Stimulated activated naive CD8-positive, alpha-beta T cell treated with anti-CD3 and anti-CD28 coated beads, Interleukin-15, Interleukin-2, amounts not matched to agents 100 ng/mL and 50 ng/mL, for 24 hours (primary cell): Measurements from ENCODE around the gene EFHB.
"Not testable (repeated sequence)": the region's sequence is repeated elsewhere in the genome, so short reads cannot be mapped to it uniquely, and the experiment has no call there.

Source experiments
- H3K27ac Mint-ChIP-seq: one replicate; pipeline ENCODE4 v1.8.0; 2021; ENCODE audit warnings: mild to moderate bottlenecking, mixed read lengths
- H3K27me3 Mint-ChIP-seq: one replicate; pipeline ENCODE4 v1.8.0; 2021; ENCODE audit warnings: mixed read lengths
- H3K36me3 Mint-ChIP-seq: one replicate; pipeline ENCODE4 v1.8.0; 2021; ENCODE audit warnings: low read depth, mixed read lengths
- H3K4me1 Mint-ChIP-seq: one replicate; pipeline ENCODE4 v1.8.0; 2021; ENCODE audit warnings: low read depth, mixed read lengths
- H3K4me3 Mint-ChIP-seq: one replicate; pipeline ENCODE4 v1.8.0; 2021; ENCODE audit warnings: mild to moderate bottlenecking, mixed read lengths
- H3K9me3 Mint-ChIP-seq: one replicate; pipeline ENCODE4 v1.8.0; 2021; ENCODE audit warnings: mixed read lengths

The EFHB gene

GRCh38 chr3:19899264-19899663 is 34.8 kb downstream of the EFHB start:
- Mint-ChIP-seq H3K27me3 (no peaks in the 10 kb centered on the region), H3K4me3 (no peak overlapping the region), H3K27ac (no peak overlapping the region), H3K4me1 (no peaks in the 10 kb centered on the region), H3K36me3 (no peaks in the 10 kb centered on the region), H3K9me3 (no peaks in the 10 kb centered on the region)

- Mint-ChIP-seq H3K27me3 (no peaks in the 10 kb centered on the region), H3K36me3 (no peaks in the 10 kb centered on the region), H3K27ac (no peak overlapping the region), H3K4me1 (no peaks in the 10 kb centered on the region), H3K9me3 (no peaks in the 10 kb centered on the region), H3K4me3 (no peak overlapping the region)
These were observed 35.3 kb downstream of the EFHB start for GRCh38 chr3:19898721-19899120.

GRCh38 chr3:19891740-19892139 is 42.3 kb downstream of the EFHB start:
- H3K4me3 Mint-ChIP-seq = no peak overlapping the region
- no peaks in the 10 kb centered on the region for H3K9me3 Mint-ChIP-seq

GRCh38 chr3:19888428-19889152 is 45.4 kb downstream of the EFHB start:
- H3K4me1 Mint-ChIP-seq = no peaks in the 10 kb centered on the region
- no peak overlapping the region for H3K4me3 Mint-ChIP-seq
- H3K9me3 Mint-ChIP-seq = no peaks in the 10 kb centered on the region
- no peak overlapping the region for H3K27ac Mint-ChIP-seq
- H3K27me3 Mint-ChIP-seq = no peaks in the 10 kb centered on the region
- no peaks in the 10 kb centered on the region for H3K36me3 Mint-ChIP-seq

More at GRCh38 chr3:19891740-19892139, 42.3 kb downstream of the EFHB start:
- no peak overlapping the region for H3K27ac Mint-ChIP-seq
- H3K27me3 Mint-ChIP-seq = no peaks in the 10 kb centered on the region
- H3K36me3 Mint-ChIP-seq = no peaks in the 10 kb centered on the region
- no peaks in the 10 kb centered on the region for H3K4me1 Mint-ChIP-seq

- not testable (repeated sequence) for H3K4me3 Mint-ChIP-seq, H3K9me3 Mint-ChIP-seq, H3K4me1 Mint-ChIP-seq, H3K36me3 Mint-ChIP-seq, H3K27me3 Mint-ChIP-seq, H3K27ac Mint-ChIP-seq
These were observed 46.9 kb downstream of the EFHB start for GRCh38 chr3:19887122-19887521.

GRCh38 chr3:19886404-19886803 is 47.6 kb downstream of the EFHB start:
- Mint-ChIP-seq H3K27ac (no peak overlapping the region), H3K27me3 (no peaks in the 10 kb centered on the region), H3K4me3 (no peak overlapping the region), H3K36me3 (no peaks in the 10 kb centered on the region), H3K9me3 (no peaks in the 10 kb centered on the region), H3K4me1 (no peaks in the 10 kb centered on the region)

- Mint-ChIP-seq H3K27ac (peak overlapping the region; percentile 6), H3K4me1 (no peaks in the 10 kb centered on the region), H3K9me3 (no peaks in the 10 kb centered on the region), H3K27me3 (no peaks in the 10 kb centered on the region), H3K36me3 (no peaks in the 10 kb centered on the region), H3K4me3 (no peak overlapping the region)
These were observed 48.5 kb downstream of the EFHB start for GRCh38 chr3:19885468-19885867.

- Mint-ChIP-seq H3K4me3 (no peak overlapping the region), H3K36me3 (no peaks in the 10 kb centered on the region), H3K27me3 (peaks cover 5% of the 10 kb centered on the region), H3K9me3 (no peaks in the 10 kb centered on the region), H3K4me1 (no peaks in the 10 kb centered on the region), H3K27ac (no peak overlapping the region)
These were observed 52.2 kb downstream of the EFHB start for GRCh38 chr3:19881852-19882251.

- Mint-ChIP-seq H3K4me3 (no peak overlapping the region), H3K36me3 (no peaks in the 10 kb centered on the region), H3K27ac (no peak overlapping the region), H3K4me1 (no peaks in the 10 kb centered on the region), H3K27me3 (peaks cover 5% of the 10 kb centered on the region), H3K9me3 (no peaks in the 10 kb centered on the region)
These were observed 53.0 kb downstream of the EFHB start for GRCh38 chr3:19881036-19881435.

GRCh38 chr3:19877656-19878055 is 56.4 kb downstream of the EFHB start:
- Mint-ChIP-seq H3K27me3 (peaks cover 5% of the 10 kb centered on the region), H3K4me1 (no peaks in the 10 kb centered on the region)

GRCh38 chr3:19866751-19867347 is 67.2 kb downstream of the EFHB start:
- Mint-ChIP-seq H3K27ac (no peak overlapping the region), H3K27me3 (peaks cover 8% of the 10 kb centered on the region), H3K4me3 (no peak overlapping the region), H3K9me3 (no peaks in the 10 kb centered on the region), H3K36me3 (no peaks in the 10 kb centered on the region), H3K4me1 (no peaks in the 10 kb centered on the region)

More at GRCh38 chr3:19877656-19878055, 56.4 kb downstream of the EFHB start:
- no peak overlapping the region for H3K27ac Mint-ChIP-seq
- no peaks in the 10 kb centered on the region for H3K36me3 Mint-ChIP-seq
- no peak overlapping the region for H3K4me3 Mint-ChIP-seq
- no peaks in the 10 kb centered on the region for H3K9me3 Mint-ChIP-seq

- H3K27ac Mint-ChIP-seq, H3K9me3 Mint-ChIP-seq, H3K27me3 Mint-ChIP-seq, H3K4me3 Mint-ChIP-seq, H3K4me1 Mint-ChIP-seq, H3K36me3 Mint-ChIP-seq: not testable (repeated sequence)
These were observed 78.7 kb downstream of the EFHB start for GRCh38 chr3:19855318-19855717.

GRCh38 chr3:19846609-19847008 is 87.4 kb downstream of the EFHB start:
- H3K9me3 Mint-ChIP-seq = peaks cover 19% of the 10 kb centered on the region
- H3K4me1 Mint-ChIP-seq, H3K27ac Mint-ChIP-seq, H3K27me3 Mint-ChIP-seq, H3K36me3 Mint-ChIP-seq, H3K4me3 Mint-ChIP-seq: not testable (repeated sequence)
